GM06990 (cell line): ENCODE results near the gene SMTNL1.

Experiments
- DNase-seq: peaks from one replicate; pipeline ENCODE4 v3.0.0-alpha.2; 2011; ENCODE audit not compliant: insufficient read length; ENCODE audit errors: extremely low read depth
- H3K27me3 ChIP-seq: replicated peaks from 2 replicates; pipeline ENCODE4 v1.6.0; 2011; ENCODE audit warnings: low read length; ENCODE audit not compliant: control insufficient read depth, insufficient read depth
- H3K36me3 ChIP-seq: 2 replicates; pipeline ENCODE4 v1.5.1; 2011; ENCODE audit warnings: low read length; ENCODE audit not compliant: control insufficient read depth, insufficient read depth
- H3K4me3 ChIP-seq: replicated peaks from 2 replicates; pipeline ENCODE4 v1.5.1; 2011; ENCODE audit warnings: low read depth, mild to moderate bottlenecking, control low read depth, low read length
- TF ChIP-seq, protein P1 (sequence below): IDR thresholded peaks from 2 replicates; pipeline ENCODE4 v1.5.1; 2011; ENCODE audit warnings: low read length, control low read depth, mild to moderate bottlenecking, inconsistent platforms; ENCODE audit not compliant: insufficient read depth, poor library complexity, severe bottlenecking

The SMTNL1 gene

DNA sequence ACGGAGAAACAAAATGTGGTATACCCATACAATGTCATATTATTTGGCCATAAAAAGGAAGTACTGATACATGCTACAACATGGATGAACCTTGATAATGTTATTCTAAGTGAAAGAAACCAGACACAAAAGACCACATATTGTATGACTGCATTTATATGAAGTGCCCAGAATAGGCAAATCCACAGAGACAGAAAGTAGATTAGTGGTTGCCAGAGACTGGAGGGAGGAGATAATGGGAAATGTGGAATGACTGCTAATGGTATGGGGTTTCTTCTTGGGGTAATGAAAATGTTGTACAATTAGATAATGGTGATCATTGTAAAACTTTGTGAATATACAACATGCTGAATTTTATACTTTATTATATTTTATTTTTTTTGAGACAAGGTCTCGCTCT is 16.3 kb upstream of the SMTNL1 start:
- TF ChIP-seq, protein P1, sequence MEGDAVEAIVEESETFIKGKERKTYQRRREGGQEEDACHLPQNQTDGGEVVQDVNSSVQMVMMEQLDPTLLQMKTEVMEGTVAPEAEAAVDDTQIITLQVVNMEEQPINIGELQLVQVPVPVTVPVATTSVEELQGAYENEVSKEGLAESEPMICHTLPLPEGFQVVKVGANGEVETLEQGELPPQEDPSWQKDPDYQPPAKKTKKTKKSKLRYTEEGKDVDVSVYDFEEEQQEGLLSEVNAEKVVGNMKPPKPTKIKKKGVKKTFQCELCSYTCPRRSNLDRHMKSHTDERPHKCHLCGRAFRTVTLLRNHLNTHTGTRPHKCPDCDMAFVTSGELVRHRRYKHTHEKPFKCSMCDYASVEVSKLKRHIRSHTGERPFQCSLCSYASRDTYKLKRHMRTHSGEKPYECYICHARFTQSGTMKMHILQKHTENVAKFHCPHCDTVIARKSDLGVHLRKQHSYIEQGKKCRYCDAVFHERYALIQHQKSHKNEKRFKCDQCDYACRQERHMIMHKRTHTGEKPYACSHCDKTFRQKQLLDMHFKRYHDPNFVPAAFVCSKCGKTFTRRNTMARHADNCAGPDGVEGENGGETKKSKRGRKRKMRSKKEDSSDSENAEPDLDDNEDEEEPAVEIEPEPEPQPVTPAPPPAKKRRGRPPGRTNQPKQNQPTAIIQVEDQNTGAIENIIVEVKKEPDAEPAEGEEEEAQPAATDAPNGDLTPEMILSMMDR, result no peak

DNA sequence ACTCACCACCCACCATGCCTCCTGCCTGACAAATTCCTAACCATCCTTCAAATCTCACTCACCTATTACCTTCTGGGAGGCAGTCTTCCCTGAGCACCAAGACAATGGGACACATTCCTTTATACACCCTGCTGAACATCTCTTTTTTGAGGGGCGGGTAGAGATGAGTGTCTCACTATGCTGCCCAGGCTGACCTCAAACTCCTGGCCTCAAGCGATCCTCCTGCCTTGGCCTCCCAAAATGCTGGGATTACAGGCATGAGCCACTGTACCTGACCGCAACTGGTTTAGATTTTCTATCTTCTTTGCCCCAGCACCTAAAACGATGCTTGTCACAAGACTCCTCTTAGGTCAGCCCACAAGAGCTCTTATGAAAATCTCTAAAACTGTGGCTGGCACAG is 14.0 kb upstream of the SMTNL1 start:
- Histone ChIP-seq H3K36me3 (peaks cover 9% of the 10 kb centered on the region), H3K4me3 (no peak overlapping the region), H3K27me3 (no peaks in the 10 kb centered on the region)
- TF ChIP-seq, protein P1, result no peak
- no peak for DNase-seq

More for the DNA sequence above, 16.3 kb upstream of the SMTNL1 start:
- Histone ChIP-seq H3K4me3 (no peak overlapping the region), H3K36me3 (peaks cover 3% of the 10 kb centered on the region; the same call in 1 of the 2 replicates), H3K27me3 (no peaks in the 10 kb centered on the region)
- no peak for DNase-seq

DNA sequence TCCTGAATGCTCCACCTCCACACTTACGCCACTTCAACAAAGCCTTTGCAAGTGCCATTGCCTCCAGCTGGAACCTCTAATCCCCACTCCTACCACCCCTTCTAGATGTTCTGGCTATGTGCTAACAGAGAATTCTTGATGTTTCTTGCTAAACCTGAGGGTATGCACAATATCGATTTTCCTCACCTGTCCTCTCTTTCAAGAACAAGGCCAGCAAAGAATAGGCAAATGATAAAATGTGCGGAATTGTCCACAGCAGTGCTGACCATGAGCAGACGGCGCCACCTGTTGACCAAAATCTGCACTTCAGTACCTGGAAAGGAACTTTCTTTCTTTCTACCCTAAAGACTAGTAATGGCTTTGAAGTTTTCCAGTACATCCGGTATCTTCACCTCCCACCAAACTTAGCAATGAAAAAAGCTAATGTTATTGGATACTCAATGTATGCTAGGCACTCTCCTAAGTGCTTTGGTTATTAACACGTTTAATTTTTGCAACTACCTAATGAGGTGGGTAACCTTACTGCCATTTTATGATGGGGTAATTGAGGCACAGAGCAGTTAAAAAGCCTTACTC is 10.3 kb upstream of the SMTNL1 start:
- no peak overlapping the region for H3K4me3 ChIP-seq
- TF ChIP-seq, protein P1, result peak; percentile 86
- no peak for DNase-seq
- no peaks in the 10 kb centered on the region for H3K27me3 ChIP-seq
- peaks cover 9% of the 10 kb centered on the region for H3K36me3 ChIP-seq

DNA sequence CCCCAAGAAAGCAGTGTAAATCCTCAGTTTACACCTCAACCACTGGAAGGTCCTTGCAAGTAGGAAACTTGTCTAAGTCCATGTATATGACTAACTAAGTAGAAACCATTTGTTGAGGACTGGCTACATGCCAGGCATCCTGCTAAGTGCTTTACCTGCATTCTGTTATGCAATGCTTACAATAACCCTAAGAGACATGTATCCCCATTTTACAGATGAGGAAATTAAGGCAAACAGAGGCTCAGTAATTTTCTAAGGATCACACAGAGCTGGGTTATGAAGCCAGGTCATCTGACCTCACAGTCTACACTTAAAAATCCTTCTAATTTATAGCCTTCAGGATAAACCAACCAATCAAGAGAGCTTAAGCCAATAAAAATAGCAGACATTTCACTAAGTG is 8.4 kb upstream of the SMTNL1 start:
- TF ChIP-seq, protein P1, result no peak
- DNase-seq, result no peak
- Histone ChIP-seq H3K36me3 (peaks cover 9% of the 10 kb centered on the region), H3K27me3 (no peaks in the 10 kb centered on the region), H3K4me3 (no peak overlapping the region)

DNA sequence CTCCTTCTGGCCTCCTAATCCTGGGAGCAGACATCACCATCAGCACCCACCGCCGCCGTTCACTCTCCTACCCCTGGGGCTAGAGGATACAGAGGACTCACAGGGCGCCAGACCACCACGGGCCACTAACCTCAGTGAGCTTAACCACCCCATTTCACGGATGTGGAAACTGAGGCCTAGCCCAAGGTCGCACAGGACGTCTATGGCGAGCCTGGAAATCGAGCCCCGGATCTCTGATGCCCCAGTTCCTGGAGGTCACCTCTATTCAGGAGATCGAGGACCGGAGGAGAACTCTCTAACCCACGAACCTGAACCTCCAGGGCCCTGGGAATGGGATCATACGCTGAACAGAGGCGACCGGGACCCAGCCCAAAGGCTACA is 7.2 kb upstream of the SMTNL1 start:
- TF ChIP-seq, protein P1, result no peak
- Histone ChIP-seq H3K36me3 (peaks cover 8% of the 10 kb centered on the region), H3K4me3 (peak overlapping the region; percentile 88), H3K27me3 (no peaks in the 10 kb centered on the region)
- DNase-seq, result no peak
